Naive B cell (primary cell): ENCODE measurements around the gene DIS3L2. TPM values are rescaled to one million over a fixed set of nuclear protein-coding genes. Genes with fewer than 3 reads are reported as not detected.
"Not testable (repeated sequence)": the region's sequence is repeated elsewhere in the genome, so short reads cannot be mapped to it uniquely, and the experiment has no call there.

Experiments used
- ATAC-seq, 2 donors: fragments of 150-1000 bp; cut with Tn5 transposase; 2 replicates each; pipeline ENCODE4 v1.10.0; 2021; ENCODE audit warnings: low read depth in 2 of 2, mild to moderate bottlenecking in 2 of 2, moderate library complexity in 2 of 2
- DNase-seq: peaks from one replicate; pipeline ENCODE4 v3.0.0; 2022
- H3K27ac Mint-ChIP-seq, 6 donors: one replicate each; pipeline ENCODE4 v1.8.0; 2020 to 2022; ENCODE audit warnings: mild to moderate bottlenecking in 6 of 6, mixed read lengths in 6 of 6, moderate library complexity in 5 of 6, inconsistent platforms in 2 of 6
- H3K27me3 Mint-ChIP-seq, 3 donors: one replicate each; pipeline ENCODE4 v1.8.0; 2021 to 2022; ENCODE audit warnings: mixed read lengths in 3 of 3, mild to moderate bottlenecking in 1 of 3
- H3K36me3 Mint-ChIP-seq, 2 donors: one replicate each; pipeline ENCODE4 v1.8.0; 2020 to 2022; ENCODE audit warnings: mixed read lengths in 2 of 2, inconsistent platforms in 1 of 2, mild to moderate bottlenecking in 1 of 2
- H3K4me1 Mint-ChIP-seq, 3 donors: one replicate each; pipeline ENCODE4 v1.8.0; 2020 to 2022; ENCODE audit warnings: mixed read lengths in 3 of 3, inconsistent platforms in 1 of 3, mild to moderate bottlenecking in 1 of 3, moderate library complexity in 1 of 3
- H3K4me3 Mint-ChIP-seq, 8 donors: one replicate each; pipeline ENCODE4 v1.8.0; 2020 to 2022; ENCODE audit warnings: mild to moderate bottlenecking in 8 of 8, mixed read lengths in 8 of 8, moderate library complexity in 8 of 8, inconsistent platforms in 2 of 8
- H3K9me3 Mint-ChIP-seq, 7 donors: one replicate each; pipeline ENCODE4 v1.8.0; 2020 to 2022; ENCODE audit warnings: mixed read lengths in 7 of 7, mild to moderate bottlenecking in 5 of 7, inconsistent platforms in 2 of 7, moderate library complexity in 1 of 7
- polyA plus RNA-seq, 6 donors: library from polyadenylated mRNA; unstranded; fragments of 300-500 nt; fragmentation: Illumina TruSeq; gene quantifications; one replicate each; pipeline ENCODE4 v1.2.3, GENCODE V29; 2021; ENCODE audit warnings: low read depth in 6 of 6

The DIS3L2 gene
- polyA plus RNA-seq, 6 donors from 2014 or later = 6.0 to 29.0 (median 17.6) TPM

- H3K4me1 Mint-ChIP-seq = peaks cover 8 to 20% (median 14%) of the 10 kb centered on the region in 3 donors
- H3K4me3 Mint-ChIP-seq, H3K9me3 Mint-ChIP-seq, ATAC-seq, DNase-seq, H3K27me3 Mint-ChIP-seq, H3K36me3 Mint-ChIP-seq, H3K27ac Mint-ChIP-seq: not testable (repeated sequence)
These were observed 365.0 kb downstream of the DIS3L2 start for GRCh38 chr2:232326274-232327104.

GRCh38 chr2:232327105-232328031, 365.9 kb downstream of the DIS3L2 start:
- Mint-ChIP-seq H3K4me3 (no peak overlapping the region), H3K27me3 (no peaks in the 10 kb centered on the region), H3K4me1 (peaks cover 8 to 18% (median 13%) of the 10 kb centered on the region in 3 donors), H3K9me3 (no peaks in the 10 kb centered on the region), H3K27ac (peak overlapping the region in 1 of 6 donors; percentile 65), H3K36me3 (no peaks in the 10 kb centered on the region)
- ATAC-seq (peak; percentile 79 to 82), DNase-seq (peak; percentile 64)

GRCh38 chr2:232328032-232328422, 366.5 kb downstream of the DIS3L2 start:
- DNase-seq (no peak), ATAC-seq (no peak)
- Mint-ChIP-seq H3K4me3 (no peak overlapping the region), H3K9me3 (no peaks in the 10 kb centered on the region), H3K27ac (no peak overlapping the region), H3K27me3 (no peaks in the 10 kb centered on the region), H3K4me1 (peaks cover 8 to 14% (median 10%) of the 10 kb centered on the region in 3 donors), H3K36me3 (no peaks in the 10 kb centered on the region)

- Mint-ChIP-seq H3K4me3 (no peak overlapping the region), H3K27me3 (no peaks in the 10 kb centered on the region), H3K4me1 (peaks cover 8 to 12% (median 8%) of the 10 kb centered on the region in 3 donors), H3K27ac (no peak overlapping the region), H3K36me3 (no peaks in the 10 kb centered on the region), H3K9me3 (no peaks in the 10 kb centered on the region)
- DNase-seq = no peak
- no peak for ATAC-seq
These were observed 367.3 kb downstream of the DIS3L2 start for GRCh38 chr2:232328516-232329460.

GRCh38 chr2:232329716-232330067, 368.2 kb downstream of the DIS3L2 start:
- H3K27me3 Mint-ChIP-seq = no peaks in the 10 kb centered on the region

GRCh38 chr2:232330068-232330999, 368.8 kb downstream of the DIS3L2 start:
- no peak overlapping the region for H3K4me3 Mint-ChIP-seq
- peak overlapping the region in 1 of 6 donors; percentile 56 for H3K27ac Mint-ChIP-seq
- ATAC-seq (no peak), DNase-seq (no peak)
- no peaks in the 10 kb centered on the region for H3K9me3 Mint-ChIP-seq
- no peaks in the 10 kb centered on the region for H3K27me3 Mint-ChIP-seq
- peaks cover 5 to 9% (median 6%) of the 10 kb centered on the region in 3 donors for H3K4me1 Mint-ChIP-seq
- H3K36me3 Mint-ChIP-seq = no peaks in the 10 kb centered on the region

More at GRCh38 chr2:232329716-232330067, 368.2 kb downstream of the DIS3L2 start:
- DNase-seq (no peak), ATAC-seq (no peak)
- H3K4me1 Mint-ChIP-seq = peaks cover 5 to 9% (median 6%) of the 10 kb centered on the region in 3 donors
- H3K27ac Mint-ChIP-seq = no peak overlapping the region
- no peak overlapping the region for H3K4me3 Mint-ChIP-seq
- H3K9me3 Mint-ChIP-seq = no peaks in the 10 kb centered on the region
- H3K36me3 Mint-ChIP-seq = no peaks in the 10 kb centered on the region

- not testable (repeated sequence) for H3K27me3 Mint-ChIP-seq, H3K27ac Mint-ChIP-seq, H3K36me3 Mint-ChIP-seq, ATAC-seq, H3K4me3 Mint-ChIP-seq, H3K4me1 Mint-ChIP-seq, H3K9me3 Mint-ChIP-seq, DNase-seq
These were observed 369.5 kb downstream of the DIS3L2 start for GRCh38 chr2:232331061-232331460.

- H3K4me1 Mint-ChIP-seq, ATAC-seq: not testable (repeated sequence)
These were observed 370.1 kb downstream of the DIS3L2 start for GRCh38 chr2:232331641-232332040.

GRCh38 chr2:232332244-232332939, 370.9 kb downstream of the DIS3L2 start:
- H3K27me3 Mint-ChIP-seq, H3K27ac Mint-ChIP-seq, DNase-seq, ATAC-seq, H3K4me1 Mint-ChIP-seq, H3K36me3 Mint-ChIP-seq, H3K4me3 Mint-ChIP-seq, H3K9me3 Mint-ChIP-seq: not testable (repeated sequence)

More at GRCh38 chr2:232331641-232332040, 370.1 kb downstream of the DIS3L2 start:
- not testable (repeated sequence) for H3K9me3 Mint-ChIP-seq, H3K36me3 Mint-ChIP-seq, H3K27ac Mint-ChIP-seq, H3K27me3 Mint-ChIP-seq, DNase-seq, H3K4me3 Mint-ChIP-seq

GRCh38 chr2:232332940-232333259, 371.4 kb downstream of the DIS3L2 start:
- no peaks in the 10 kb centered on the region for H3K36me3 Mint-ChIP-seq
- H3K27me3 Mint-ChIP-seq = no peaks in the 10 kb centered on the region
- ATAC-seq (no peak), DNase-seq (no peak)
- no peak overlapping the region for H3K27ac Mint-ChIP-seq
- H3K4me1 Mint-ChIP-seq = peaks cover 0 to 1% (median 0%) of the 10 kb centered on the region in 3 donors
- no peak overlapping the region for H3K4me3 Mint-ChIP-seq
- no peaks in the 10 kb centered on the region for H3K9me3 Mint-ChIP-seq

- Mint-ChIP-seq H3K36me3 (no peaks in the 10 kb centered on the region), H3K27ac (no peak overlapping the region), H3K4me1 (no peaks in the 10 kb centered on the region), H3K9me3 (no peaks in the 10 kb centered on the region), H3K27me3 (no peaks in the 10 kb centered on the region), H3K4me3 (no peak overlapping the region)
- ATAC-seq (no peak), DNase-seq (no peak)
These were observed 372.0 kb downstream of the DIS3L2 start for GRCh38 chr2:232333361-232334135.
